Common myeloid progenitor, CD34-positive (primary cell): ENCODE results near the gene UST.

Experiments
- CTCF ChIA-PET: fragments of 350-600 bp; sonication (Branson Sonifier 250); formaldehyde crosslinking; loops from one replicate; lab custom pipeline; 2021; ENCODE audit warnings: antibody characterized with exemption; lab: Charles Lee
- POLR2A ChIA-PET: fragments of 350-600 bp; sonication (Branson Sonifier 250); formaldehyde crosslinking; loops from one replicate; lab custom pipeline; 2021; ENCODE audit warnings: antibody characterized with exemption; lab: Charles Lee
- DNase-seq, 3 donors: peaks; one replicate each; pipeline versions ENCODE4 v3.0.0 to v3.0.0-alpha.2; 2013
- H3K27ac ChIP-seq, 2 experiments: 1 replicate in 1 of 2; 2 replicates in 1 of 2; pipeline ENCODE4 v1.7.0; 2013; ENCODE audit warnings: inconsistent platforms in 2 of 2, low read length in 2 of 2, mild to moderate bottlenecking in 2 of 2, low read depth in 1 of 2, moderate library complexity in 1 of 2; ENCODE audit not compliant: severe bottlenecking in 2 of 2, insufficient read depth in 1 of 2, poor library complexity in 1 of 2
- H3K27me3 ChIP-seq, 5 experiments: replicated peaks in 2 of 5; 1 replicate in 3 of 5; 2 replicates in 2 of 5; pipeline versions ENCODE4 v1.6.1 to v1.7.0; 2013; ENCODE audit warnings: low read length in 4 of 5, mild to moderate bottlenecking in 2 of 5, moderate library complexity in 2 of 5, inconsistent platforms in 1 of 5; ENCODE audit not compliant: insufficient read depth in 5 of 5, control insufficient read depth in 4 of 5
- H3K36me3 ChIP-seq, 4 experiments: 1 replicate in 2 of 4; 2 replicates in 2 of 4; pipeline versions ENCODE4 v1.6.1 to v1.7.0; 2013; ENCODE audit warnings: low read length in 3 of 4, control low read depth in 1 of 4, mild to moderate bottlenecking in 1 of 4; ENCODE audit not compliant: control insufficient read depth in 4 of 4, insufficient read depth in 4 of 4
- H3K4me1 ChIP-seq, 4 experiments: 1 replicate in 3 of 4; 2 replicates in 1 of 4; pipeline versions ENCODE4 v1.6.1 to v1.7.1; 2013; ENCODE audit warnings: low read length in 3 of 4, mild to moderate bottlenecking in 3 of 4, control low read depth in 1 of 4, inconsistent platforms in 1 of 4, moderate library complexity in 1 of 4; ENCODE audit not compliant: control insufficient read depth in 4 of 4, insufficient read depth in 4 of 4; ENCODE audit errors: control extremely low read depth in 1 of 4
- H3K4me3 ChIP-seq, 7 experiments: 1 replicate in 4 of 7; 2 replicates in 3 of 7; pipeline versions ENCODE4 v1.5.1 to v1.7.0; 2013; ENCODE audit warnings: mild to moderate bottlenecking in 7 of 7, low read length in 6 of 7, moderate library complexity in 6 of 7, inconsistent platforms in 2 of 7, low read depth in 2 of 7, control low read depth in 1 of 7; ENCODE audit not compliant: insufficient read depth in 4 of 7, control insufficient read depth in 1 of 7; ENCODE audit errors: extremely low read depth in 1 of 7
- H3K9me3 ChIP-seq, 5 experiments: 1 replicate in 4 of 5; 2 replicates in 1 of 5; pipeline versions ENCODE4 v1.6.1 to v1.7.1; 2013; ENCODE audit warnings: low read length in 4 of 5, mild to moderate bottlenecking in 2 of 5, inconsistent platforms in 1 of 5, low read depth in 1 of 5, moderate library complexity in 1 of 5; ENCODE audit not compliant: control insufficient read depth in 4 of 5, insufficient read depth in 2 of 5; ENCODE audit errors: control extremely low read depth in 1 of 5
- WGBS: methylation state at CpG from one replicate; pipeline ENCODE4 v1.1.5; 2013; ENCODE audit not compliant: insufficient coverage; 5-methylcytosine and 5-hydroxymethylcytosine counted together

Gene UST

DNA sequence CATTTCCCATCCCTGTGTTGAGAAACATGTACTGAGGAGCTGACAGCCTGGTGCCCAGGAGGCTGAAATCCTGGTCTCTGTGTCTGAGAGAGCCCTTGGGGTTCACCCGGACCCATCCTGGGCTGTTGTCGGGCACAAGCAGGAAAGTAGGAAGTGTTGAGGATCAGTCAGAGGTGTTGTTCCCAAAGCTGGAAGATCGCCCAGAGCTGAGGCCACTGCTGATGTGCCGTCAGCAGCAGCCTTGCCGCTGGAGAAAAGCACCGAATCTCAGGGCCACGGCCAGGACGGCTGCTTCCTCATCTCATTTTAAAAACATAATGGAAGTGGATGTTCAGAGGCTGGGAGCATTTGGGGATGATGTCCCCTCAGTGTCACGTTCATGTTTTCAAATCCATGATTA, 218.5 kb downstream of the UST start:
- H3K4me1 ChIP-seq, result no peaks in the 10 kb centered on the region
- H3K27ac ChIP-seq, result no peak overlapping the region
- H3K9me3 ChIP-seq, result no peaks in the 10 kb centered on the region
- no peaks in the 10 kb centered on the region for H3K36me3 ChIP-seq
- no peaks in the 10 kb centered on the region for H3K27me3 ChIP-seq
- ChIA-PET POLR2A (no interaction called here), CTCF (no interaction called here)
- no peak overlapping the region for H3K4me3 ChIP-seq
- DNase-seq, result no peak
- 100% methylated on average over 5 of the region's 9 CpGs for WGBS

- H3K4me1 ChIP-seq, result peaks cover 0 to 1% (median 0%) of the 10 kb centered on the region in 4 experiments
- WGBS, result 94% methylated on average over 3 of the region's 4 CpGs
- no peak for DNase-seq
- ChIA-PET CTCF (interaction anchor here (3.0 kb wide), 1 partner anchor 389 kb away, joined by 12 read pairs; no protein-coding TSS in a partner anchor), POLR2A (no interaction called here)
- H3K36me3 ChIP-seq, result no peaks in the 10 kb centered on the region
- H3K9me3 ChIP-seq, result no peaks in the 10 kb centered on the region
- no peaks in the 10 kb centered on the region for H3K27me3 ChIP-seq
- H3K4me3 ChIP-seq, result no peak overlapping the region
- H3K27ac ChIP-seq, result no peak overlapping the region
Observed at GRCh38 chr6:148967011-148967520, 220.2 kb downstream of the UST start.

DNA sequence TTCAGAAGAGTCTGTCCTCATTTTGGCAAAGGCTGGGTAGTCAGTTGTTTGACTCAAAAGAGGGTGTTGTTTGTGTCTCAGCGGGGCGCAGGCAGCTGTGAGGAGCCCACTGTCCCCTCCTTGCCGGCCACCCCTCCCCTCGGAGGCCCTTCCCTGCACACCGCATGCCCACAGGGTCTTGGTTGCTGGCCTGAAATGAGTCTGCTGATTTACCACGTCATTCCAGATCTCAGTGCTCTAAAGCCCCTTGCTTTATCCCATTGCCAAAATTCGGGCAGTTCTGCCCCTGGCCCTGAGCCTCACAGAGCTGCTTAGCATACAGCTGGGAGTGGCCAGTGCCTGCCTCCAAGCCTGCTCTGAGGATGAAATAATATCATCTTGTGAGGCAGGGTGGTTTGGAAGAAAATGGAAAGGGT, 220.7 kb downstream of the UST start:
- H3K36me3 ChIP-seq, result no peaks in the 10 kb centered on the region
- no peak overlapping the region for H3K27ac ChIP-seq
- no peaks in the 10 kb centered on the region for H3K27me3 ChIP-seq
- 98% methylated on average over 6 of the region's 7 CpGs for WGBS
- peaks cover 0 to 6% (median 1%) of the 10 kb centered on the region in 4 experiments for H3K4me1 ChIP-seq
- no peak for DNase-seq
- ChIA-PET POLR2A (no interaction called here), CTCF (interaction anchor here (1.3 to 3.0 kb wide), 2 partner anchors 19 to 390 kb away, joined by 4 to 12 read pairs; no protein-coding TSS in a partner anchor)
- no peak overlapping the region for H3K4me3 ChIP-seq
- no peaks in the 10 kb centered on the region for H3K9me3 ChIP-seq

- H3K9me3 ChIP-seq, result no peaks in the 10 kb centered on the region
- H3K27ac ChIP-seq, result no peak overlapping the region
- H3K27me3 ChIP-seq, result no peaks in the 10 kb centered on the region
- no peak overlapping the region for H3K4me3 ChIP-seq
- 100% methylated on average over 1 of the region's 4 CpGs for WGBS
- H3K36me3 ChIP-seq, result no peaks in the 10 kb centered on the region
- no peak for DNase-seq
- CTCF ChIA-PET, result interaction anchor here (1.0 to 3.0 kb wide), 5 partner anchors 10 to 391 kb away, joined by 3 to 12 read pairs (median 4); no protein-coding TSS in a partner anchor
- peaks cover 0 to 10% (median 3%) of the 10 kb centered on the region in 4 experiments for H3K4me1 ChIP-seq
- POLR2A ChIA-PET, result interaction anchor here (0.6 kb wide), 1 partner anchor 547 kb away, joined by 3 read pairs; no protein-coding TSS in a partner anchor
Observed at GRCh38 chr6:148968771-148969602, 222.2 kb downstream of the UST start.

- H3K9me3 ChIP-seq, result no peaks in the 10 kb centered on the region
- H3K36me3 ChIP-seq, result no peaks in the 10 kb centered on the region
- CTCF ChIA-PET, result interaction anchor here (2.8 kb wide), 1 partner anchor 11 kb away, joined by 8 read pairs; no protein-coding TSS in a partner anchor
- H3K4me3 ChIP-seq, result no peak overlapping the region
- 100% methylated on average over 10 of the region's 10 CpGs for WGBS
- no peak for DNase-seq
- H3K27ac ChIP-seq, result no peak overlapping the region
- peaks cover 0 to 10% (median 3%) of the 10 kb centered on the region in 4 experiments for H3K4me1 ChIP-seq
- POLR2A ChIA-PET, result interaction anchor here (0.6 kb wide), 1 partner anchor 547 kb away, joined by 3 read pairs; no protein-coding TSS in a partner anchor
- no peaks in the 10 kb centered on the region for H3K27me3 ChIP-seq
Observed at GRCh38 chr6:148969603-148970061, 222.8 kb downstream of the UST start.

DNA sequence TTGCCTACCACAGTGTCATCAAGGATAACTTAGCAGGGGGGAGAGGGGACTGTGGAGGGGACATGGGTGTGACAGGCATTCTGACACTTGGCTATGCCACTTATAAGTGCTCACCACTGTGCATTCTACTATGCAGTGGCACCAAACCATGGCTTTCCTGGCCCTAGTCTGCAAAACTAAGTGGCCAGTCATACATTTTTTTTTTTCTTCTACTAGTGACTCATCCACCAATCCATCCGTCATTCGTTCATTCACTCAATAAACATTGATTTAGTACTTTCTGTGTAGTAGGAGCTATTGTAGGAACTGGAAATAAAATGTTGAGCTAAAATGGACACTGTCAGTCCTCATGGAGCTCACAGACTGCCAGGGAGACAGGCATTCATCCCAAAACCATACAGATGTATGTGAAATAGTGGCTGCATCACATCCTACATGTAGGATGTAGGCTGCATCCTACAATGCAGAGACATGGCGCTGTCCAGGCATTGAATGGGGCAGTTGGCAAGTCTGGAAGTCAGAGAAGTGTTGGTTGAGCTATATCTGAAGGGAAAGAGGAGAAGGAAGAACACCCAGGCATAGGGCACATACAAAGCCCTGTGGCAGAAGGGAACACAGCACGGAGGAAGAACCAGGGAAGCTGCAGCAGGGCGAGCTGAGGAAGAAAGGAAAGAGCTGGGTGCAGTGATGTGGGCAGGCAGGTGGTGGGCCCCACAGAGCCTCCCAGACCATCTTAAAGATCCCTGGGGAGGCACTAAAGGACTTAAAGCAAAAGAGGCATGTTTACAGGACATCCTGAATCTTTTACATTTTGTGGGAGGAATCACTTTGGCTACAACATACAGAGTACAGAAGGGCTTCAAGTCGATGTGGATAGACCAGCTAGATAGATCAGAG, 224.4 kb downstream of the UST start:
- WGBS, result 89% methylated on average over 4 of the region's 6 CpGs
- no peaks in the 10 kb centered on the region for H3K27me3 ChIP-seq
- ChIA-PET CTCF (interaction anchor here (1.2 to 1.6 kb wide), 4 partner anchors 10 to 461 kb away, joined by 3 to 7 read pairs (median 4); no protein-coding TSS in a partner anchor), POLR2A (interaction anchor here (0.6 kb wide), 2 partner anchors 46 to 223 kb away, joined by 3 read pairs; no protein-coding TSS in a partner anchor)
- H3K9me3 ChIP-seq, result no peaks in the 10 kb centered on the region
- peaks cover 0 to 10% (median 3%) of the 10 kb centered on the region in 4 experiments for H3K4me1 ChIP-seq
- no peak overlapping the region for H3K27ac ChIP-seq
- DNase-seq, result no peak
- H3K36me3 ChIP-seq, result no peaks in the 10 kb centered on the region
- no peak overlapping the region for H3K4me3 ChIP-seq
